C4-2B (cell line): Measurements from ENCODE around the gene SYT5.

ENCODE experiments used
- ZFX ChIP-seq: fragments of 450-650 bp; IDR thresholded peaks from 2 replicates; pipeline ENCODE4 v1.6.1; 2017
- TF ChIP-seq, protein P1 (sequence below): fragments of 450-650 bp; conservative IDR thresholded peaks from 2 replicates; pipeline ENCODE4 v1.5.1; 2017; ENCODE audit warnings: mild to moderate bottlenecking

DNA sequence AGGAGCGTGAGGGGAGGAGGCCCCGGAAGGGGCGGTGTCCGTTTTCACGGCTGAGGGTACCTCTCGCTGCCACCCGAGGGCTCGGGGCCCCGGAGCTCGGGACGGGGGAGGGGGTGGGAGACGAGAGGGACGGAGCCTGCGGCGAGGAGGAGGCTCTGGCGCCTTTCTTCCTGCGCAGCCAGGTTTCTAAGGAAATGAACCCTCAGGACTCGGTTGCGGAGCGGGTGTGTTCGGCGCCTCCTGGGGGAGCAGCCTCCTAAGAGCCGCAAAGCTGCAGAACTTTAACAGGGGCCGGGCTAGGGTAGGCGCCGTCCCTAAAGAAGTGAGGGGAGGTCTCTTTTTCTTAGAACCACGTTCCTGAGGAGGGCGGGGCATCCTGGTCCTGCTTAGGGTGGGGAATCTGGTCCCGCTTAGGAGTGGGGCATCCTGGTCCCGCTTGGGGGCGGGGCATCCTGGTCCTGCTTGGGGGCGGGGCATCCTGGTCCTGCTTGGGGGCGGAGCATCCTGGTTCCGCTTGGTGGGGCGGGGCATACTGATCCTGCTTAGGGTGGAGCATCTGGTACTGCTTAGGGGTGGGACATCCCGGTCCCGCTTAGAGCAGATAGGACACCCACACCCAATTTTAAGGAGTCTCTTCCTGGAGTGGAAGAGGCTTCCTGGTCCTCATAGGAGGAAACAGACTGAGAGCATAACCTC lies 6.2 kb downstream of the SYT5 start:
- TF ChIP-seq, protein P1, sequence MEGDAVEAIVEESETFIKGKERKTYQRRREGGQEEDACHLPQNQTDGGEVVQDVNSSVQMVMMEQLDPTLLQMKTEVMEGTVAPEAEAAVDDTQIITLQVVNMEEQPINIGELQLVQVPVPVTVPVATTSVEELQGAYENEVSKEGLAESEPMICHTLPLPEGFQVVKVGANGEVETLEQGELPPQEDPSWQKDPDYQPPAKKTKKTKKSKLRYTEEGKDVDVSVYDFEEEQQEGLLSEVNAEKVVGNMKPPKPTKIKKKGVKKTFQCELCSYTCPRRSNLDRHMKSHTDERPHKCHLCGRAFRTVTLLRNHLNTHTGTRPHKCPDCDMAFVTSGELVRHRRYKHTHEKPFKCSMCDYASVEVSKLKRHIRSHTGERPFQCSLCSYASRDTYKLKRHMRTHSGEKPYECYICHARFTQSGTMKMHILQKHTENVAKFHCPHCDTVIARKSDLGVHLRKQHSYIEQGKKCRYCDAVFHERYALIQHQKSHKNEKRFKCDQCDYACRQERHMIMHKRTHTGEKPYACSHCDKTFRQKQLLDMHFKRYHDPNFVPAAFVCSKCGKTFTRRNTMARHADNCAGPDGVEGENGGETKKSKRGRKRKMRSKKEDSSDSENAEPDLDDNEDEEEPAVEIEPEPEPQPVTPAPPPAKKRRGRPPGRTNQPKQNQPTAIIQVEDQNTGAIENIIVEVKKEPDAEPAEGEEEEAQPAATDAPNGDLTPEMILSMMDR, result no peak
- no peak for TF ChIP-seq ZFX
